Ramos (cell line): ENCODE measurements around the gene COL4A1.
"Not testable (repeated sequence)": the region's sequence is repeated elsewhere in the genome, so short reads cannot be mapped to it uniquely, and the experiment has no call there.

Experiments
- in situ Hi-C: fragments of 300-500 bp; cut with MboI; formaldehyde crosslinking; loops from one replicate; pipeline ENCODE4 v1.14.3; 2022; ENCODE audit warnings: low sequenced_read_pairs; ENCODE audit not compliant: unreplicated experiment

COL4A1 gene

GRCh38 chr13:110326263-110326904 lies 19.4 kb upstream of the COL4A1 start:
- in situ Hi-C loops = no loop called here

GRCh38 chr13:110324026-110324749 lies 17.2 kb upstream of the COL4A1 start:
- in situ Hi-C loops = no loop called here

- in situ Hi-C loops = no loop called here
Observed at GRCh38 chr13:110323172-110323891, 16.4 kb upstream of the COL4A1 start.

GRCh38 chr13:110322828-110323171 lies 15.8 kb upstream of the COL4A1 start:
- in situ Hi-C loops = no loop called here

- in situ Hi-C loops = no loop called here
Observed at GRCh38 chr13:110322126-110322827, 15.3 kb upstream of the COL4A1 start.

GRCh38 chr13:110321573-110321972 lies 14.6 kb upstream of the COL4A1 start:
- in situ Hi-C loops = not testable (repeated sequence)

- in situ Hi-C loops = no loop called here
Observed at GRCh38 chr13:110320645-110321044, 13.7 kb upstream of the COL4A1 start.

GRCh38 chr13:110319774-110320509 lies 13.0 kb upstream of the COL4A1 start:
- in situ Hi-C loops = no loop called here

GRCh38 chr13:110319397-110319773 lies 12.4 kb upstream of the COL4A1 start:
- in situ Hi-C loops = no loop called here

- in situ Hi-C loops = no loop called here
Observed at GRCh38 chr13:110318920-110319319, 12.0 kb upstream of the COL4A1 start.

GRCh38 chr13:110317496-110318195 lies 10.7 kb upstream of the COL4A1 start:
- in situ Hi-C loops = no loop called here

GRCh38 chr13:110317093-110317492 lies 10.1 kb upstream of the COL4A1 start:
- in situ Hi-C loops = no loop called here

- in situ Hi-C loops = no loop called here
Observed at GRCh38 chr13:110316196-110316595, 9.2 kb upstream of the COL4A1 start.

- in situ Hi-C loops = no loop called here
Observed at GRCh38 chr13:110314516-110315245, 7.7 kb upstream of the COL4A1 start.

GRCh38 chr13:110313733-110314132 lies 6.8 kb upstream of the COL4A1 start:
- in situ Hi-C loops = not testable (repeated sequence)

- in situ Hi-C loops = not testable (repeated sequence)
Observed at GRCh38 chr13:110313261-110313660, 6.3 kb upstream of the COL4A1 start.

GRCh38 chr13:110312339-110313031 lies 5.5 kb upstream of the COL4A1 start:
- in situ Hi-C loops = no loop called here
